Ishikawa (cell line): ENCODE data around the gene LCE1D.

Experiments used
- CEBPB ChIP-seq: IDR thresholded peaks from 2 replicates; pipeline ENCODE4 v1.6.1; 2012
- CREB1 ChIP-seq: IDR thresholded peaks from 2 replicates; pipeline ENCODE4 v1.6.1; 2012; ENCODE audit warnings: low read depth
- EGR1 ChIP-seq: IDR thresholded peaks from 2 replicates; pipeline ENCODE4 v1.6.1; 2012
- EP300 ChIP-seq: IDR thresholded peaks from 2 replicates; pipeline ENCODE4 v1.6.1; 2012; ENCODE audit warnings: borderline replicate concordance
- FOXM1 ChIP-seq: IDR thresholded peaks from 2 replicates; pipeline ENCODE4 v1.6.1; 2012; ENCODE audit warnings: low read depth, borderline replicate concordance
- MAX ChIP-seq: IDR thresholded peaks from 2 replicates; pipeline ENCODE4 v1.6.1; 2012
- NFIC ChIP-seq: IDR thresholded peaks from 2 replicates; pipeline ENCODE4 v1.6.1; 2012
- RAD21 ChIP-seq: IDR thresholded peaks from 2 replicates; pipeline ENCODE4 v1.6.1; 2012; ENCODE audit warnings: low read depth
- REST ChIP-seq: IDR thresholded peaks from 2 replicates; pipeline ENCODE4 v1.6.1; 2012; ENCODE audit warnings: low read depth, mild to moderate bottlenecking
- TAF1 ChIP-seq: IDR thresholded peaks from 2 replicates; pipeline ENCODE4 v1.6.1; 2012; ENCODE audit warnings: low read depth, mild to moderate bottlenecking
- TCF12 ChIP-seq: IDR thresholded peaks from 2 replicates; pipeline ENCODE4 v1.6.1; 2012; ENCODE audit warnings: low read depth
- TEAD4 ChIP-seq: IDR thresholded peaks from 2 replicates; pipeline ENCODE4 v1.6.1; 2012
- USF1 ChIP-seq: IDR thresholded peaks from 2 replicates; pipeline ENCODE4 v1.6.1; 2012
- YY1 ChIP-seq: IDR thresholded peaks from 2 replicates; pipeline ENCODE4 v1.6.1; 2012; ENCODE audit warnings: low read depth
- ZBTB7A ChIP-seq: IDR thresholded peaks from 2 replicates; pipeline ENCODE4 v1.6.1; 2012; ENCODE audit warnings: low read depth

Gene LCE1D

GRCh38 chr1:152827173-152827572 is 30.7 kb downstream of the LCE1D start, which contains the start of gene LCE1A:
Gene LCE1A (plus strand): TSS chr1:152827473. CDS start chr1:152827473, 0 bp downstream.
- TF ChIP-seq REST, result no peak
- no peak for TF ChIP-seq TEAD4
- TF ChIP-seq TAF1, result no peak
- TF ChIP-seq FOXM1, result no peak
- TF ChIP-seq CREB1, result no peak
- TF ChIP-seq EGR1, result no peak
- TF ChIP-seq USF1, result no peak
- TF ChIP-seq MAX, result no peak
- TF ChIP-seq NFIC, result no peak
- no peak for TF ChIP-seq TCF12
- no peak for TF ChIP-seq EP300
- no peak for TF ChIP-seq CEBPB
- no peak for TF ChIP-seq ZBTB7A
- TF ChIP-seq YY1, result no peak
- TF ChIP-seq RAD21, result no peak

- no peak for TF ChIP-seq USF1
- no peak for TF ChIP-seq REST
- no peak for TF ChIP-seq FOXM1
- no peak for TF ChIP-seq RAD21
- no peak for TF ChIP-seq YY1
- TF ChIP-seq CREB1, result no peak
- TF ChIP-seq EGR1, result no peak
- no peak for TF ChIP-seq TEAD4
- TF ChIP-seq ZBTB7A, result no peak
- TF ChIP-seq EP300, result no peak
- no peak for TF ChIP-seq TCF12
- TF ChIP-seq NFIC, result no peak
- TF ChIP-seq CEBPB, result no peak
- no peak for TF ChIP-seq MAX
- no peak for TF ChIP-seq TAF1
These were observed 40.3 kb downstream of the LCE1D start for GRCh38 chr1:152836870-152837269.

- no peak for TF ChIP-seq FOXM1
- TF ChIP-seq MAX, result no peak
- TF ChIP-seq TEAD4, result no peak
- TF ChIP-seq EGR1, result no peak
- TF ChIP-seq CEBPB, result no peak
- no peak for TF ChIP-seq CREB1
- no peak for TF ChIP-seq NFIC
- no peak for TF ChIP-seq ZBTB7A
- TF ChIP-seq EP300, result no peak
- TF ChIP-seq TAF1, result no peak
- no peak for TF ChIP-seq RAD21
- no peak for TF ChIP-seq YY1
- TF ChIP-seq REST, result no peak
- no peak for TF ChIP-seq USF1
- no peak for TF ChIP-seq TCF12
These were observed 46.0 kb downstream of the LCE1D start, which contains the start of gene LCE6A for GRCh38 chr1:152842556-152842955. Gene LCE6A (plus strand): TSS chr1:152842856. CDS start chr1:152843521, 665 bp downstream.
